Transverse colon (tissue), 4 donors: ENCODE data around the gene CMBL. TPM values are rescaled to one million over a fixed set of nuclear protein-coding genes. Genes with fewer than 3 reads are reported as not detected.
"Not testable (repeated sequence)": the region's sequence is repeated elsewhere in the genome, so short reads cannot be mapped to it uniquely, and the experiment has no call there.

Source experiments
- DNase-seq: peaks from one replicate; pipeline ENCODE4 v3.0.0-alpha.2; 2019
- H3K27ac ChIP-seq, 4 donors: fragments of 200-600 bp; sonication (generic); 2 replicates each; pipeline ENCODE4 v1.5.1; 2016 to 2018; ENCODE audit warnings: inconsistent platforms in 4 of 4
- H3K27me3 ChIP-seq: fragments of 200-600 bp; sonication (generic); 2 replicates; pipeline ENCODE4 v1.5.1; 2017; ENCODE audit warnings: inconsistent platforms
- H3K36me3 ChIP-seq, 4 donors: fragments of 200-600 bp; sonication (generic); 2 replicates each; pipeline ENCODE4 v1.5.1; 2017 to 2019; ENCODE audit warnings: inconsistent platforms in 4 of 4
- H3K4me1 ChIP-seq, 4 donors: fragments of 200-600 bp; sonication (generic); 2 replicates each; pipeline ENCODE4 v1.5.1; 2017 to 2020; ENCODE audit warnings: inconsistent platforms in 4 of 4
- H3K4me3 ChIP-seq, 4 donors: fragments of 200-600 bp; sonication (generic); 1 replicate in 1 of 4; 2 replicates in 3 of 4; pipeline versions ENCODE4 v1.5.1 to v1.6.1; 2017 to 2019; ENCODE audit warnings: inconsistent platforms in 4 of 4
- H3K9me3 ChIP-seq, 2 donors: fragments of 200-600 bp; sonication (generic); 2 replicates each; pipeline ENCODE4 v1.5.1; 2017 to 2019; ENCODE audit warnings: inconsistent platforms in 2 of 2
- CTCF ChIP-seq, 5 experiments: fragments of 200-600 bp in 3 of 5; fragments of 450-650 bp in 2 of 5; sonication (generic) in 3 of 5; IDR thresholded peaks; 1 replicate in 2 of 5; 2 replicates in 3 of 5; pipeline ENCODE4 v1.5.1; 2016 to 2017; ENCODE audit warnings: antibody characterized with exemption in 5 of 5, inconsistent platforms in 3 of 5, mild to moderate bottlenecking in 2 of 5, moderate library complexity in 1 of 5
- EP300 ChIP-seq: sonication (generic); formaldehyde crosslinking; IDR thresholded peaks from one replicate; pipeline ENCODE4 v1.6.1; 2017; ENCODE audit warnings: antibody characterized with exemption, low read depth
- POLR2A ChIP-seq: fragments of 450-650 bp; IDR thresholded peaks from one replicate; pipeline ENCODE4 v1.6.1; 2016; ENCODE audit warnings: antibody characterized with exemption, mild to moderate bottlenecking, moderate library complexity
- POLR2AphosphoS5 ChIP-seq, 3 donors: sonication (generic); formaldehyde crosslinking; IDR thresholded peaks; one replicate each; pipeline ENCODE4 v1.6.1; 2016; ENCODE audit warnings: antibody characterized with exemption in 3 of 3
- WGBS, 2 donors: methylation state at CpG; one replicate each; pipeline ENCODE4 v1.1.5; 2018; ENCODE audit warnings: low coverage in 1 of 2; 5-methylcytosine and 5-hydroxymethylcytosine counted together
- in situ Hi-C, 4 donors: fragments of 200-750 bp; cut with MboI; loops; one replicate each; pipeline versions ENCODE4 v1.15.0 to v1.15.1; 2017; ENCODE audit warnings: low sequenced_read_pairs in 3 of 4, low pct_ligation_motif_present in 1 of 4, low pct_unique_long_range_greater_than_20kb in 1 of 4
- intact Hi-C: fragments of 100-400 bp; cut with DNase I; formaldehyde crosslinking; loops from one replicate; pipeline ENCODE4 v1.15.1; 2023; ENCODE audit warnings: low total_unique reads
- total RNA-seq, 4 donors: library from RNA; depleted of rRNA; stranded (reverse); fragments of >200 nt; gene quantifications; one replicate each; pipeline ENCODE4 v1.1.0, GENCODE V29; 2016

CMBL gene
- total RNA-seq, 4 donors from 2014 or later, result 36.6 to 87.6 (median 60.9) TPM

DNA sequence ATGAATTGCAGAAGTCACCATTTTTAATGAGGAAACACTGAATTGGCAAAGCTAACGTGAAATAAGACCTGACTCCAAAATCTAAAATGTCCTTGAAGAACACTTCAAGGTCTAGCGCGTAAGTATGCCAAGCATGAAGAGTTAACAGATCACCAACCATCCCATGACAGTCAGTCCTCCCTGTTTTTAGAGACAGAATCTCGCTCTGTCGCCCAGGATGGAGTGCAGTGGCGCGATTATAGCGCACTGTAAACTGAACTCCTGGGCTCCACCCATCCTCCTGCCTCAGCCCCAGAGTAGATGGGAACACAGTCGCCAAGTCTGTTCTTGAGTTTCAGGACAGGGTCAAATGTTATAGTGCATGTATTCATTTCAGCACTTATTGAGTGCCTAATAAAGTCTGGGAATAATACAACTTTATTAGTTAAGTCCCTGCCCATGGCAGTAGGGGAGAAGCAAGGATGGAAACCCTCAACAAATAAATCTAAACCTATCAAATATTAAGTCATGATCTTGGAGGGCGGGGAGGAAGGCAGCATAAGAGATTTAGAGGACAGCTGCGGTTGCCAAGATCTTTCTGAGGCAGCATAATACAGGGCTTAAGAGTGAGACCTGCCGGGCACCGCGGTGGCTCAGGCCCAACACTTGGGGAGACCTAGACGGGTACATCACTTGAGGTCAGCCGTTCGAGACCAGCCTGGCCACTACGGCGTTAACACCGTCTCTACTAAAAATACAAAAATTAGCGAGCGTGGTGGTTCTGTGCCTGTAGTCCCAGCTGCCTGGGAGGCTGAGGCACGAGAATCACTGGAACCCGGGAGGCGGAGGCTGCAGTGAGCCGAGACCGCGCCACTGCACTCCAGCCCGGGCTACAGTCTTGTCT lies 59.1 kb downstream of the CMBL start:
- TF ChIP-seq POLR2AphosphoS5 (IDR thresholded peaks at IDR 0.05) (no peak), CTCF (IDR thresholded peaks at IDR 0.05) (no peak), POLR2A (no peak), EP300 (no peak)
- in situ Hi-C loops, result no loop called here
- DNase-seq, result no peak
- WGBS, 2 donors, result 48 to 89% methylated on average over 9 to 29 of the region's 29 CpGs
- intact Hi-C loops, result no loop called here
- peak overlapping the region; percentile 94 to 96 (median 96) for H3K27ac ChIP-seq
- H3K36me3 ChIP-seq, result no peaks in the 10 kb centered on the region
- no peaks in the 10 kb centered on the region for H3K9me3 ChIP-seq
- peaks cover 17 to 41% (median 28%) of the 10 kb centered on the region in 4 donors for H3K4me1 ChIP-seq
- H3K4me3 ChIP-seq, result peak overlapping the region in 3 of 4 donors; percentile 79 to 96 (median 90)
- no peaks in the 10 kb centered on the region for H3K27me3 ChIP-seq

- 94 to 100% methylated on average over 1 to 4 of the region's 4 CpGs for WGBS, 2 donors
- H3K27ac ChIP-seq, H3K4me3 ChIP-seq, intact Hi-C loops, in situ Hi-C loops, H3K9me3 ChIP-seq, DNase-seq, H3K27me3 ChIP-seq, H3K36me3 ChIP-seq: not testable (repeated sequence)
- H3K4me1 ChIP-seq, result peaks cover 17 to 31% (median 23%) of the 10 kb centered on the region in 4 donors
Measured at GRCh38 chr5:10247217-10247616, 60.5 kb downstream of the CMBL start.

- Histone ChIP-seq H3K27ac (no peak overlapping the region), H3K4me3 (no peak overlapping the region), H3K4me1 (peaks cover 14 to 26% (median 19%) of the 10 kb centered on the region in 4 donors), H3K36me3 (no peaks in the 10 kb centered on the region), H3K9me3 (no peaks in the 10 kb centered on the region), H3K27me3 (no peaks in the 10 kb centered on the region)
- DNase-seq, result peak; percentile 19
- in situ Hi-C loops, result no loop called here
- TF ChIP-seq EP300 (no peak), CTCF (IDR thresholded peaks at IDR 0.05) (no peak), POLR2AphosphoS5 (IDR thresholded peaks at IDR 0.05) (no peak), POLR2A (no peak)
- intact Hi-C loops, result no loop called here
- 56 to 62% methylated on average over 3 of the region's 3 CpGs for WGBS, 2 donors
Measured at GRCh38 chr5:10246761-10247160, 60.9 kb downstream of the CMBL start.

DNA sequence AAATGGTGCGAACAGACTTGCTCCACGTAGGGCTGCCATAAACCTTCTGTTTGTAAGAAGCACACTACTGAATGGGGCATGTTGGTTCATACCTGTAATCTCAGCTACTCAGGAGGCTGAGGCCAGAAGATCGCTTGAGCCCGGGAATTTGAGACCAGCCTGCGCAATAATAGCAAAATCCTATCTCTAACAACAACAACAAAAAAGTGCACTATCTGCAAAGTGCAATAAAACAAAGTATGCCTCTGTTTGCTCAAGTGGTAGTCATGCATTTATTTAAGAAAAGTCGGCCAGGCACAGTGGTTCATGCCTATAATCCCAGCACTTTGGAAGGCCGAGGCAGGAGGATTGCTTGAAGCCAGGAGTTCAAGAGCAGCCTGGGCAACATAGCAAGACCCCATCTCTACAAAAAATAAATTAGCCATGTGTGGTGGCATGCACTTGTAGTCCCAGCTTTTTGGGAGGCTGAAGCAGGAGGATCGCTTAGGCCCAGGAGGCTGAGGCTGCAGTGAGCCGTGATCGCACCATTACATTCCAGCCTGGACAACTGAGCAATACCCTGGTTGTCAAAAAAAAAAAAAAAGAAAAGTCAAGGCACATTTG lies 63.3 kb downstream of the CMBL start:
- H3K27ac ChIP-seq, result no peak overlapping the region
- intact Hi-C loops, result no loop called here
- in situ Hi-C loops, result no loop called here
- WGBS, 2 donors, result 86 to 88% methylated on average over 7 to 10 of the region's 10 CpGs
- H3K36me3 ChIP-seq, result no peaks in the 10 kb centered on the region
- no peaks in the 10 kb centered on the region for H3K27me3 ChIP-seq
- no peak overlapping the region for H3K4me3 ChIP-seq
- TF ChIP-seq POLR2A, result no peak
- no peak for TF ChIP-seq CTCF (IDR thresholded peaks at IDR 0.05)
- TF ChIP-seq POLR2AphosphoS5 (IDR thresholded peaks at IDR 0.05), result no peak
- no peak for TF ChIP-seq EP300
- peaks cover 6 to 16% (median 10%) of the 10 kb centered on the region in 4 donors for H3K4me1 ChIP-seq
- no peaks in the 10 kb centered on the region for H3K9me3 ChIP-seq
- no peak for DNase-seq
